K562 (cell line): ENCODE data around the gene TEX261.

ENCODE experiments used
- CTCF ChIP-seq, 3 experiments: IDR thresholded peaks in 2 of 3; conservative IDR thresholded peaks in 1 of 3; 2 replicates each; pipeline ENCODE4 v1.5.1; 2011 to 2012; ENCODE audit warnings: low read length in 3 of 3, mild to moderate bottlenecking in 3 of 3, control low read depth in 2 of 3, improper control_type of control experiment in 1 of 3, inconsistent platforms in 1 of 3, low read depth in 1 of 3, mixed read lengths in 1 of 3, moderate library complexity in 1 of 3; ENCODE audit not compliant: insufficient read depth in 2 of 3
- FOXP1 ChIP-seq: sonication (generic); formaldehyde crosslinking; IDR thresholded peaks from 2 replicates; pipeline ENCODE4 v1.8.0; 2022; ENCODE audit warnings: mild to moderate bottlenecking, missing genetic modification reagents
- TAF7 ChIP-seq: fragments of 450-650 bp; IDR thresholded peaks from 2 replicates; pipeline ENCODE4 v1.6.1; 2016; ENCODE audit warnings: missing genetic modification characterization, missing compliant biosample characterization
- ZNF311 ChIP-seq: fragments of 250-450 bp; sonication (Bioruptor Pico); IDR thresholded peaks from 2 replicates; pipeline ENCODE4 v1.4.0; 2020; ENCODE audit warnings: mild to moderate bottlenecking, moderate library complexity
- ZNF561 ChIP-seq: fragments of 450-650 bp; formaldehyde crosslinking; conservative IDR thresholded peaks from 2 replicates; pipeline ENCODE4 v1.4.0; 2020; ENCODE audit warnings: mild to moderate bottlenecking, moderate library complexity

- TF ChIP-seq ZNF561 (CRISPR knock-in tag) (no peak), ZNF311 (CRISPR knock-in tag) (no peak), TAF7 (tag) (no peak), CTCF (IDR thresholded peaks at IDR 0.05 in 2 of 3, conservative IDR thresholded peaks at IDR 0.05 in 1 of 3; ENCODE audit: insufficient read depth in 2 of 3, low read depth in 1 of 3, low read length in 3 of 3) (no peak), FOXP1 (CRISPR knock-in tag) (no peak)
These were observed 6.5 kb downstream of the TEX261 start for GRCh38 chr2:70988151-70988550.
